ENCODE results near the gene ARFGEF2.
"Not testable (repeated sequence)": the region's sequence is repeated elsewhere in the genome, so short reads cannot be mapped to it uniquely, and the experiment has no call there.

ARFGEF2 gene

GRCh38 chr20:48886194-48886593 is 35.3 kb upstream of the ARFGEF2 start:
- Histone ChIP-seq H3K27me3 (ENCODE audit: insufficient read depth, low read length, poor library complexity, severe bottlenecking) (no peaks in the 10 kb centered on the region), H3K9ac (ENCODE audit: low read depth, low read length, poor library complexity, severe bottlenecking) (no peak overlapping the region), H3F3A (ENCODE audit: low read depth) (no peaks in the 10 kb centered on the region), H3K36me3 (ENCODE audit: insufficient read depth, low read length) (no peaks in the 10 kb centered on the region), H3K9me2 (replicated peaks; ENCODE audit: low read depth, low read length) (no peaks in the 10 kb centered on the region), H3K4me2 (ENCODE audit: low read depth, low read length, poor library complexity, severe bottlenecking) (no peak overlapping the region), H3K9me3 (ENCODE audit: insufficient read depth, low read depth, low read length) (no peaks in the 10 kb centered on the region), H3K4me3 (ENCODE audit: low read length, poor library complexity, severe bottlenecking) (no peak overlapping the region), H3K79me2 (ENCODE audit: insufficient read depth, low read length) (no peaks in the 10 kb centered on the region), H2AFZ (ENCODE audit: low read length) (no peak overlapping the region), H3K4me1 (ENCODE audit: insufficient read depth, low read length, poor library complexity, severe bottlenecking) (no peaks in the 10 kb centered on the region), H4K20me1 (ENCODE audit: insufficient read depth, low read length, poor library complexity, severe bottlenecking) (no peaks in the 10 kb centered on the region)
- TF ChIP-seq EZH2phosphoT487 (IDR thresholded peaks at IDR 0.05; ENCODE audit: borderline replicate concordance): no peak
- TF ChIP-seq, protein P1, sequence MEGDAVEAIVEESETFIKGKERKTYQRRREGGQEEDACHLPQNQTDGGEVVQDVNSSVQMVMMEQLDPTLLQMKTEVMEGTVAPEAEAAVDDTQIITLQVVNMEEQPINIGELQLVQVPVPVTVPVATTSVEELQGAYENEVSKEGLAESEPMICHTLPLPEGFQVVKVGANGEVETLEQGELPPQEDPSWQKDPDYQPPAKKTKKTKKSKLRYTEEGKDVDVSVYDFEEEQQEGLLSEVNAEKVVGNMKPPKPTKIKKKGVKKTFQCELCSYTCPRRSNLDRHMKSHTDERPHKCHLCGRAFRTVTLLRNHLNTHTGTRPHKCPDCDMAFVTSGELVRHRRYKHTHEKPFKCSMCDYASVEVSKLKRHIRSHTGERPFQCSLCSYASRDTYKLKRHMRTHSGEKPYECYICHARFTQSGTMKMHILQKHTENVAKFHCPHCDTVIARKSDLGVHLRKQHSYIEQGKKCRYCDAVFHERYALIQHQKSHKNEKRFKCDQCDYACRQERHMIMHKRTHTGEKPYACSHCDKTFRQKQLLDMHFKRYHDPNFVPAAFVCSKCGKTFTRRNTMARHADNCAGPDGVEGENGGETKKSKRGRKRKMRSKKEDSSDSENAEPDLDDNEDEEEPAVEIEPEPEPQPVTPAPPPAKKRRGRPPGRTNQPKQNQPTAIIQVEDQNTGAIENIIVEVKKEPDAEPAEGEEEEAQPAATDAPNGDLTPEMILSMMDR (conservative IDR thresholded peaks at IDR 0.05; ENCODE audit: low read length): no peak

GRCh38 chr20:48886811-48887210 is 34.7 kb upstream of the ARFGEF2 start:
- H3K27me3 ChIP-seq (ENCODE audit: insufficient read depth, low read length, poor library complexity, severe bottlenecking): no peaks in the 10 kb centered on the region
- H3K79me2 ChIP-seq (ENCODE audit: insufficient read depth, low read length): no peaks in the 10 kb centered on the region

DNA sequence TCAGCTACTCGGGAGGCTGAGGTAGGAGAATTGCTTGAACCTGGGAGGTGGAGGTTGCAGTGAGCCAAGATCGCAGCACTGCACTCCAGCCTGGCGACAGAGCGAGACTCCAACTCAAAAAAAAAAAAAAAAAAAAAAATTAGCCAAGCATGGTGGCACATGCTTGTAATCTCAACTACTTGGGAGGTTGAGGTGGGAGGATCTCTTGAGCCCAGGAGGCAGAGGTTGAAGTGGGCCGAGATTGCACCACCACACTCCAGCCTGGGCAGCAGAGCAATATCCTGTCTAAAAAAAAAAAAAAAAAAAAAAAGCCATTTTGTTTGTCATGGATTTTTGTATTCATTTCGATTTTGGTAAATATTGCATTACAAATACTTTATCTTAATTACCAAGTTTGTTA is 33.0 kb upstream of the ARFGEF2 start:
- not testable (repeated sequence) for H3K9ac ChIP-seq (ENCODE audit: low read depth, low read length, poor library complexity, severe bottlenecking); H3K79me2 ChIP-seq (ENCODE audit: insufficient read depth, low read length); H3K27me3 ChIP-seq (ENCODE audit: insufficient read depth, low read length, poor library complexity, severe bottlenecking); H3K4me1 ChIP-seq (ENCODE audit: insufficient read depth, low read length, poor library complexity, severe bottlenecking); H2AFZ ChIP-seq (ENCODE audit: low read length); H3K4me2 ChIP-seq (ENCODE audit: low read depth, low read length, poor library complexity, severe bottlenecking); H4K20me1 ChIP-seq (ENCODE audit: insufficient read depth, low read length, poor library complexity, severe bottlenecking); H3K9me2 ChIP-seq (replicated peaks; ENCODE audit: low read depth, low read length); H3K9me3 ChIP-seq (ENCODE audit: insufficient read depth, low read depth, low read length); H3K4me3 ChIP-seq (ENCODE audit: low read length, poor library complexity, severe bottlenecking); H3F3A ChIP-seq (ENCODE audit: low read depth); H3K36me3 ChIP-seq (ENCODE audit: insufficient read depth, low read length)

More at GRCh38 chr20:48886811-48887210, 34.7 kb upstream of the ARFGEF2 start:
- no peak for TF ChIP-seq EZH2phosphoT487 (IDR thresholded peaks at IDR 0.05; ENCODE audit: borderline replicate concordance)
- TF ChIP-seq, protein P1 (conservative IDR thresholded peaks at IDR 0.05; ENCODE audit: low read length): no peak
- Histone ChIP-seq H3K9me3 (ENCODE audit: insufficient read depth, low read depth, low read length) (no peaks in the 10 kb centered on the region), H3K4me3 (ENCODE audit: low read length, poor library complexity, severe bottlenecking) (no peak overlapping the region), H3K4me2 (ENCODE audit: low read depth, low read length, poor library complexity, severe bottlenecking) (no peak overlapping the region), H3K4me1 (ENCODE audit: insufficient read depth, low read length, poor library complexity, severe bottlenecking) (no peaks in the 10 kb centered on the region), H2AFZ (ENCODE audit: low read length) (no peak overlapping the region), H3K9me2 (replicated peaks; ENCODE audit: low read depth, low read length) (no peaks in the 10 kb centered on the region), H3K9ac (ENCODE audit: low read depth, low read length, poor library complexity, severe bottlenecking) (no peak overlapping the region), H4K20me1 (ENCODE audit: insufficient read depth, low read length, poor library complexity, severe bottlenecking) (no peaks in the 10 kb centered on the region), H3F3A (ENCODE audit: low read depth) (no peaks in the 10 kb centered on the region), H3K36me3 (ENCODE audit: insufficient read depth, low read length) (no peaks in the 10 kb centered on the region)

- Histone ChIP-seq H3K4me1 (ENCODE audit: insufficient read depth, low read length, poor library complexity, severe bottlenecking) (no peaks in the 10 kb centered on the region), H3K36me3 (ENCODE audit: insufficient read depth, low read length) (no peaks in the 10 kb centered on the region), H4K20me1 (ENCODE audit: insufficient read depth, low read length, poor library complexity, severe bottlenecking) (no peaks in the 10 kb centered on the region), H3K9me2 (replicated peaks; ENCODE audit: low read depth, low read length) (no peaks in the 10 kb centered on the region), H3K4me3 (ENCODE audit: low read length, poor library complexity, severe bottlenecking) (no peak overlapping the region), H3K27me3 (ENCODE audit: insufficient read depth, low read length, poor library complexity, severe bottlenecking) (no peaks in the 10 kb centered on the region), H3F3A (ENCODE audit: low read depth) (no peaks in the 10 kb centered on the region), H3K79me2 (ENCODE audit: insufficient read depth, low read length) (no peaks in the 10 kb centered on the region), H2AFZ (ENCODE audit: low read length) (no peak overlapping the region), H3K4me2 (ENCODE audit: low read depth, low read length, poor library complexity, severe bottlenecking) (no peak overlapping the region), H3K9ac (ENCODE audit: low read depth, low read length, poor library complexity, severe bottlenecking) (no peak overlapping the region), H3K9me3 (ENCODE audit: insufficient read depth, low read depth, low read length) (no peaks in the 10 kb centered on the region)
- TF ChIP-seq, protein P1 (conservative IDR thresholded peaks at IDR 0.05; ENCODE audit: low read length): no peak
- no peak for TF ChIP-seq EZH2phosphoT487 (IDR thresholded peaks at IDR 0.05; ENCODE audit: borderline replicate concordance)
These were observed 32.2 kb upstream of the ARFGEF2 start for GRCh38 chr20:48889140-48889790.

Measured in Loucy (cell line).